Sigmoid colon (tissue), 7 donors: Measurements from ENCODE around the gene CDH15. TPM values are rescaled to one million over a fixed set of nuclear protein-coding genes. Genes with fewer than 3 reads are reported as not detected.
A peak's percentile ranks its signal among the peaks of the same experiment; 100 is the strongest.
"Not testable (repeated sequence)": the region's sequence is repeated elsewhere in the genome, so short reads cannot be mapped to it uniquely, and the experiment has no call there.

Source experiments
- DNase-seq: peaks from one replicate; pipeline ENCODE4 v3.0.0-alpha.2; 2019
- H3K27ac ChIP-seq, 4 donors: fragments of 200-600 bp; sonication (generic); one replicate each; pipeline ENCODE4 v1.5.1; 2016 to 2019; ENCODE audit warnings: mild to moderate bottlenecking in 1 of 4
- H3K27me3 ChIP-seq, 3 donors: fragments of 200-600 bp; sonication (generic); one replicate each; pipeline ENCODE4 v1.5.1; 2019; ENCODE audit warnings: mild to moderate bottlenecking in 1 of 3
- H3K36me3 ChIP-seq, 4 donors: fragments of 200-600 bp; sonication (generic); one replicate each; pipeline ENCODE4 v1.5.1; 2016 to 2019
- H3K4me1 ChIP-seq, 4 donors: fragments of 200-600 bp; sonication (generic); one replicate each; pipeline ENCODE4 v1.5.1; 2017 to 2019
- H3K4me3 ChIP-seq, 4 donors: fragments of 200-600 bp; sonication (generic); one replicate each; pipeline ENCODE4 v1.5.1; 2017 to 2019; ENCODE audit warnings: mild to moderate bottlenecking in 2 of 4, moderate library complexity in 1 of 4
- H3K9me3 ChIP-seq, 4 donors: fragments of 200-600 bp in 3 of 4; sonication (generic) in 3 of 4; one replicate each; pipeline versions ENCODE4 v1.5.1 to v1.6.1; 2013 to 2019
- CTCF ChIP-seq, 4 experiments: fragments of 450-650 bp in 3 of 4; fragments of 200-600 bp in 1 of 4; IDR thresholded peaks; one replicate each; pipeline ENCODE4 v1.5.1; 2016 to 2019; ENCODE audit warnings: antibody characterized with exemption in 4 of 4, mild to moderate bottlenecking in 3 of 4, moderate library complexity in 2 of 4
- EP300 ChIP-seq, 4 donors: sonication (generic); formaldehyde crosslinking; IDR thresholded peaks; one replicate each; pipeline ENCODE4 v1.6.1; 2017; ENCODE audit warnings: antibody characterized with exemption in 4 of 4
- POLR2A ChIP-seq, 2 donors: fragments of 450-650 bp; IDR thresholded peaks; one replicate each; pipeline ENCODE4 v1.6.1; 2016; ENCODE audit warnings: antibody characterized with exemption in 2 of 2, mild to moderate bottlenecking in 2 of 2, moderate library complexity in 2 of 2
- POLR2AphosphoS5 ChIP-seq, 4 donors: sonication (generic); formaldehyde crosslinking; IDR thresholded peaks; one replicate each; pipeline ENCODE4 v1.6.1; 2017; ENCODE audit warnings: antibody characterized with exemption in 4 of 4
- WGBS, 2 donors: extraction: QIAGEN DNeasy Blood & Tissue Kit; methylation state at CpG; one replicate each; pipeline ENCODE4 v1.1.7; 2013; 5-methylcytosine and 5-hydroxymethylcytosine counted together
- intact Hi-C: fragments of 100-400 bp; cut with DNase I; formaldehyde crosslinking; loops from one replicate; pipeline ENCODE4 v1.15.1; 2023
- polyA plus RNA-seq, 3 donors: library from polyadenylated mRNA; stranded (reverse); fragments of 200-250 nt; gene quantifications; one replicate each; pipeline ENCODE4 v1.2.3, GENCODE V29; 2013
- total RNA-seq, 4 donors: library from RNA; depleted of rRNA; stranded (reverse); fragments of >200 nt; gene quantifications; one replicate each; pipeline ENCODE4 v1.1.0, GENCODE V29; 2016
- donor health status: healthy with polysubstance abuse.
- donor health status: Bipolar disorder and iron deficiency.
- donor health status: healthy.

Gene CDH15
- total and polyA plus RNA-seq, 7 donors = 0.01 TPM; not detected in 6

- peaks cover 0 to 18% (median 13%) of the 10 kb centered on the region in 4 donors for H3K4me1 ChIP-seq
- intact Hi-C loops = no loop called here
- no peaks in the 10 kb centered on the region for H3K36me3 ChIP-seq
- WGBS, 2 donors = 41 to 58% methylated on average over 44 of the region's 44 CpGs
- no peak for TF ChIP-seq POLR2A (IDR thresholded peaks at IDR 0.05)
- no peak for TF ChIP-seq POLR2AphosphoS5 (IDR thresholded peaks at IDR 0.05)
- TF ChIP-seq CTCF (IDR thresholded peaks at IDR 0.05) = no peak
- TF ChIP-seq EP300 (IDR thresholded peaks at IDR 0.05) = no peak
- no peak for DNase-seq
- H3K27ac ChIP-seq = no peak overlapping the region
- no peaks in the 10 kb centered on the region for H3K9me3 ChIP-seq
- peak overlapping the region in 3 of 4 donors; percentile 18 to 48 (median 47) for H3K4me3 ChIP-seq
- peaks cover 7 to 28% (median 26%) of the 10 kb centered on the region in 3 donors for H3K27me3 ChIP-seq
These were observed 19.7 kb downstream of the CDH15 start for GRCh38 chr16:89191033-89191900.

DNA sequence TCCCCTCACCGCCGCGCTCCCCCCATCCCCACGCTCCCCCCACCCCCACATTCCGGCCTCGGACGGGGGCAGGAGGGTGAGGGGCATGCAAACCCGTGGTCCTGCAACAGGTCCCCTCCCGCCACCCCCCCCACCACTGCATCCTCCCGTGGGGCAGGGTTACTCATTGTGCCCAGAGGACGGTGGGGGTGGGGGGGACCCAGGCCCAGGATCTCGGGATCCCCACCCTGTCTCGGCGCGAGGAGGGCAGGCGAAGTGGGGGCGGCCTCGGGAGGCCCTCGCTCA, 20.3 kb downstream of the CDH15 start:
- peaks cover 0 to 18% (median 13%) of the 10 kb centered on the region in 4 donors for H3K4me1 ChIP-seq
- H3K9me3 ChIP-seq = no peaks in the 10 kb centered on the region
- H3K4me3 ChIP-seq = peak overlapping the region; percentile 18 to 48 (median 40)
- DNase-seq = no peak
- WGBS, 2 donors = 4 to 6% methylated on average over 19 of the region's 19 CpGs
- H3K27ac ChIP-seq = no peak overlapping the region
- TF ChIP-seq CTCF (IDR thresholded peaks at IDR 0.05) (no peak), EP300 (IDR thresholded peaks at IDR 0.05) (no peak), POLR2AphosphoS5 (IDR thresholded peaks at IDR 0.05) (no peak), POLR2A (IDR thresholded peaks at IDR 0.05) (no peak)
- intact Hi-C loops = no loop called here
- H3K27me3 ChIP-seq = peaks cover 7 to 28% (median 26%) of the 10 kb centered on the region in 3 donors
- H3K36me3 ChIP-seq = no peaks in the 10 kb centered on the region

GRCh38 chr16:89192186-89192955, 20.8 kb downstream of the CDH15 start:
- H3K4me3 ChIP-seq = peak overlapping the region; percentile 18 to 48 (median 40)
- H3K27me3 ChIP-seq = peaks cover 7 to 28% (median 26%) of the 10 kb centered on the region in 3 donors
- H3K27ac ChIP-seq, intact Hi-C loops, H3K36me3 ChIP-seq, DNase-seq, H3K9me3 ChIP-seq: not testable (repeated sequence)
- H3K4me1 ChIP-seq = peaks cover 0 to 18% (median 13%) of the 10 kb centered on the region in 4 donors
- 2 to 4% methylated on average over 63 of the region's 63 CpGs for WGBS, 2 donors

DNA sequence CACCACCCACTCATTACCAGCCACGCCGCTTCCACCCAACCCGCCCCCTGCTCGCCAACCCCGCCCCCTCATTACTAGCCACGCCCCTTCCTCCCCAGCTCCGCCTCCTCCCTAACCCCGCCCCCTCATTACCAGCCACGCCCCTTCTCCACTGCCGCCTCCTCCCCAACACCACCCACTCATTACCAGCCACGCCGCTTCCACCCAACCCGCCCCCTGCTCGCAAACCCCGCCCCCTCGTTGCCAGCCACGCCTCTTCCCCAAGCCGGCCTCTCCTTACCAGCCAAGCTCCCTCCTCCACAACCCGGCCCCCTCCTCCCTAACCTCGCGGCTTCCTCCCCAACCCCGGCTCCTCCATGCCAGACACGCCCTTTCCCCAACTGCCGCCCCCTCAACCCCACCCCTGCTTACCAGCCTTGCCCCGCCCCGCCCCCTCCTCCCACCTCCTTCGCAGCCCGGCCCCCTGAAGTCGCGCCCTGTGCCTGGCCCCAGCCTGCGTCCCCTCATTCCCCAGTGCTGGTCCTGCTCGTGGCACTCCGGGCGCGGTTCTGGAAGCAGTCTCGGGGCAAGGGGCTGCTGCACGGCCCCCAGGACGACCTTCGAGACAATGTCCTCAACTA, 21.5 kb downstream of the CDH15 start:
- H3K4me3 ChIP-seq = no peak overlapping the region
- no peak for DNase-seq

More for the DNA sequence above, 21.5 kb downstream of the CDH15 start:
- Histone ChIP-seq H3K27me3 (peaks cover 7 to 31% (median 29%) of the 10 kb centered on the region in 3 donors), H3K9me3 (no peaks in the 10 kb centered on the region), H3K4me1 (peaks cover 0 to 18% (median 13%) of the 10 kb centered on the region in 4 donors), H3K27ac (no peak overlapping the region), H3K36me3 (no peaks in the 10 kb centered on the region)
- 10 to 16% methylated on average over 39 of the region's 39 CpGs for WGBS, 2 donors
- TF ChIP-seq POLR2A (IDR thresholded peaks at IDR 0.05) (no peak), CTCF (IDR thresholded peaks at IDR 0.05) (no peak), EP300 (IDR thresholded peaks at IDR 0.05) (no peak), POLR2AphosphoS5 (IDR thresholded peaks at IDR 0.05) (no peak)
- intact Hi-C loops = no loop called here
